RWPE2 (cell line): ENCODE measurements around the gene CPEB2.

Experiments used
- ATAC-seq: fragments of 200-7000 bp; cut with Tn5 transposase; 3 replicates; pipeline ENCODE4 v1.9.1; 2021; ENCODE audit warnings: low read depth
- DNase-seq: peaks from one replicate; pipeline ENCODE4 v3.0.0-alpha.2; 2020; ENCODE audit warnings: low spot score
- H3K27ac ChIP-seq: fragments of 450-650 bp; 2 replicates; pipeline ENCODE4 v1.5.1; 2017; ENCODE audit warnings: mild to moderate bottlenecking; ENCODE audit not compliant: poor library complexity, severe bottlenecking
- H3K27me3 ChIP-seq: fragments of 250-450 bp; sonication (Bioruptor Pico); 2 replicates; pipeline ENCODE4 v1.5.1; 2021; ENCODE audit warnings: mild to moderate bottlenecking, moderate library complexity; ENCODE audit not compliant: insufficient read depth, poor library complexity, severe bottlenecking
- H3K36me3 ChIP-seq: fragments of 250-450 bp; sonication (Bioruptor Pico); 2 replicates; pipeline ENCODE4 v1.5.1; 2020; ENCODE audit warnings: low read depth, mild to moderate bottlenecking, moderate library complexity
- H3K4me1 ChIP-seq: fragments of 250-450 bp; sonication (Bioruptor Pico); 2 replicates; pipeline ENCODE4 v1.5.1; 2021; ENCODE audit warnings: mild to moderate bottlenecking, moderate library complexity; ENCODE audit not compliant: insufficient read depth, poor library complexity, severe bottlenecking
- H3K4me3 ChIP-seq: fragments of 250-450 bp; sonication (Bioruptor Pico); 2 replicates; pipeline ENCODE4 v1.5.1; 2021; ENCODE audit warnings: mild to moderate bottlenecking, moderate library complexity; ENCODE audit not compliant: severe bottlenecking
- H3K9me3 ChIP-seq: fragments of 250-450 bp; sonication (Bioruptor Pico); 2 replicates; pipeline ENCODE4 v1.5.1; 2021; ENCODE audit warnings: mild to moderate bottlenecking, moderate library complexity; ENCODE audit not compliant: severe bottlenecking
- TF ChIP-seq, protein P1 (sequence below): fragments of 450-650 bp; IDR thresholded peaks from one replicate; pipeline ENCODE4 v1.5.1; 2017; ENCODE audit warnings: mild to moderate bottlenecking, moderate library complexity; ENCODE audit not compliant: poor library complexity, severe bottlenecking

Gene CPEB2

DNA sequence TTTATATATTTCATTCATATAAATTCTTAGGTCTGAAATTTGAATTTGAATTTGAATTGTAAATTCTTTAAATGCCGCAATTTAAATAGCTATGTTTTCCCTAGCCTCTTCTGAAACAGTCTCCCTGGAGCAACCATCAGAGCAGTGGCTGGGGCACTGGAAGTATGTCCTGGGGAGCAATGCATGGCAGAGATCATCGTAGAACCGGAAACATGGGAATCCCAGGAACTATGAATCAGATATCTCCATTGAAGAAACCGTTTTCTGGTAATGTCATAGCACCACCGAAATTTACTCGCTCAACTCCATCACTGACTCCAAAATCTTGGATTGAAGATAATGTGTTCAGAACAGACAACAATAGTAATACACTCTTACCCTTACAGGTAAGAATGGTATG lies 4.9 kb downstream of the CPEB2 start:
- Histone ChIP-seq H3K27me3 (no peaks in the 10 kb centered on the region), H3K9me3 (no peaks in the 10 kb centered on the region), H3K4me1 (peaks cover 8% of the 10 kb centered on the region), H3K27ac (no peak overlapping the region), H3K36me3 (peaks cover 46% of the 10 kb centered on the region), H3K4me3 (no peak overlapping the region)
- DNase-seq (no peak), ATAC-seq (no peak)
- TF ChIP-seq, protein P1, sequence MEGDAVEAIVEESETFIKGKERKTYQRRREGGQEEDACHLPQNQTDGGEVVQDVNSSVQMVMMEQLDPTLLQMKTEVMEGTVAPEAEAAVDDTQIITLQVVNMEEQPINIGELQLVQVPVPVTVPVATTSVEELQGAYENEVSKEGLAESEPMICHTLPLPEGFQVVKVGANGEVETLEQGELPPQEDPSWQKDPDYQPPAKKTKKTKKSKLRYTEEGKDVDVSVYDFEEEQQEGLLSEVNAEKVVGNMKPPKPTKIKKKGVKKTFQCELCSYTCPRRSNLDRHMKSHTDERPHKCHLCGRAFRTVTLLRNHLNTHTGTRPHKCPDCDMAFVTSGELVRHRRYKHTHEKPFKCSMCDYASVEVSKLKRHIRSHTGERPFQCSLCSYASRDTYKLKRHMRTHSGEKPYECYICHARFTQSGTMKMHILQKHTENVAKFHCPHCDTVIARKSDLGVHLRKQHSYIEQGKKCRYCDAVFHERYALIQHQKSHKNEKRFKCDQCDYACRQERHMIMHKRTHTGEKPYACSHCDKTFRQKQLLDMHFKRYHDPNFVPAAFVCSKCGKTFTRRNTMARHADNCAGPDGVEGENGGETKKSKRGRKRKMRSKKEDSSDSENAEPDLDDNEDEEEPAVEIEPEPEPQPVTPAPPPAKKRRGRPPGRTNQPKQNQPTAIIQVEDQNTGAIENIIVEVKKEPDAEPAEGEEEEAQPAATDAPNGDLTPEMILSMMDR, result no peak

DNA sequence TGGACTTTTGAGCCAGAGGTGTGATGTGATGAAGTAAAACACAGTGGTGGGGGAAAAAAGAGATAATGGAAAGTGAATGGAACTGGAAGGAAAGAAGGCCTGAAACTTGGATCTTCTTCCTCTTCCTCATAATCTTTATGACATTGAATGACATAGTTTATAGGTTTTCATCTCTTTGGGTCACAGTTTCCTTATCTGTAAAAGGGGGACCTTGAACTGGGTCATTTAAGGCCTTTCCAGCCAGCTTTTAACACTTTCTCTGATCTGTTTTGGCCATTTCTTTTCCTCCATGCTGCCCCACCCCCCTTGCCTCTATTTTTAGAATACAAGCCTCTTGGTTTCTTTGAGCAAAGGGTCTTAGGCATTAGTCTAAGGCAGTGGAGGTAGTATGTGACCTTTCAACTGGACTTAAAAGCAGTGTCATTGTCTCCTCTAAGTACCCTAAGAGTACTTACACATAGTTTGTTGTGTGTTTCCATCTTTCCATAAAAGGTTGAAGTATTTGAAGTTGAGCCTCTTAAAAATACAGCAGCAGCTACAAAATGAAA lies 7.8 kb downstream of the CPEB2 start:
- H3K27ac ChIP-seq, result no peak overlapping the region
- H3K27me3 ChIP-seq, result no peaks in the 10 kb centered on the region
- ATAC-seq, result no peak
- TF ChIP-seq, protein P1, result no peak
- no peak overlapping the region for H3K4me3 ChIP-seq
- H3K36me3 ChIP-seq, result peaks cover 63% of the 10 kb centered on the region
- peaks cover 8% of the 10 kb centered on the region for H3K4me1 ChIP-seq
- no peaks in the 10 kb centered on the region for H3K9me3 ChIP-seq
- no peak for DNase-seq

DNA sequence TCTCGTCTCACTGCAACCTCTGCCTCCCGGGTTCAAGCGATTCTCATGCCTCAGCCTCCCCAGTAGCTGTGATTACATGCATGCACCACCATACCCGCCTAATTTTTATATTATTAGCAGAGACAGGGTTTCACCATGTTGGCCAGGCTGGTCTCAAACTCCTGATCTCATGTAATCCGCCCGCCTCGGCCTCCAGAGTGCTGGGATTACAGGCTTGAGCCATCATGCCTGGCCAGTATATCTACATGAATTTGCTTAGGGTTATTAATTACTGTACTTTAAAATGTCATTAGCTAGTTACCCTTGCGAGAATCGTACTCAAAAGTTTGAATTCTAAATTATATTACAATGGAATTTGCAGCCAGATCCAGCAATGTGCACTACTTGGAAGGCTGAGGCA lies 8.9 kb downstream of the CPEB2 start:
- DNase-seq, result no peak
- H3K27me3 ChIP-seq, result no peaks in the 10 kb centered on the region
- H3K4me3 ChIP-seq, result no peak overlapping the region
- peaks cover 2% of the 10 kb centered on the region for H3K4me1 ChIP-seq
- TF ChIP-seq, protein P1, result no peak
- H3K9me3 ChIP-seq, result no peaks in the 10 kb centered on the region
- no peak overlapping the region for H3K27ac ChIP-seq
- ATAC-seq, result no peak
- H3K36me3 ChIP-seq, result peaks cover 73% of the 10 kb centered on the region

DNA sequence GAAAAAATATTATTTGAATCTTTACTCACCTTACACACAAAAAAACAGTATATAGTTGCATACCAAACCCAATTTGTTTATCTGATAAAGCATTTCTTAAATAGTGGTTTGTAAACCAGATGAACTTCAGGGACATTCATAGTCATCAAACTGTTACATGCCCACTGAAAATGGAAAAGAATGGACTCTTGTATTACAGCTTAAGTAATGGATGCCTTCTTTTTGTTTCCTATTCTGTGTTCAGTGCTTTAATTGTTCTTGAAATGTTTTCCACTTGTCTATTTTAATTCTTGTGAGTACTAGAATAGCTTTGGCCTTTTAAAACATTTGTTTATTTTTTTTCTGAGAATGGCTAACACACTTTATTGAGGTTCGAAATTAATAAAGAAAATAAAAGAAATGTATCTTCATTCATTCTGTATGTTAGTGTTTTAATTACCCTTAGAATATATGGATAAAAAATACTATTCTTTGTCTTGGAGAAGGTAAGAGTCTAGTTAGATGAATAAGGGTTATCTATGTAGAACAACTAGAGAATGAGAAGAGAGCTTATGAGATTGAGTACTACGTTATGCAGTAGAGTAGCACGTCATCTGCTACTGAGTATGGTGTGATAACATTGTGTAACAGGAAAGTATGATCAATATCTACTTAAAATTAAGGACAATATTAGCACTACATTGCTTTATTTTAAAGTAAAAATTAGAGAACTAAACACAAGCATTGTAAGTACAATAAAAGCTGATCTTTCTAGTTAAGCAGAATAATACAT lies 9.9 kb downstream of the CPEB2 start:
- Histone ChIP-seq H3K27ac (no peak overlapping the region), H3K27me3 (no peaks in the 10 kb centered on the region), H3K36me3 (peaks cover 74% of the 10 kb centered on the region)

DNA sequence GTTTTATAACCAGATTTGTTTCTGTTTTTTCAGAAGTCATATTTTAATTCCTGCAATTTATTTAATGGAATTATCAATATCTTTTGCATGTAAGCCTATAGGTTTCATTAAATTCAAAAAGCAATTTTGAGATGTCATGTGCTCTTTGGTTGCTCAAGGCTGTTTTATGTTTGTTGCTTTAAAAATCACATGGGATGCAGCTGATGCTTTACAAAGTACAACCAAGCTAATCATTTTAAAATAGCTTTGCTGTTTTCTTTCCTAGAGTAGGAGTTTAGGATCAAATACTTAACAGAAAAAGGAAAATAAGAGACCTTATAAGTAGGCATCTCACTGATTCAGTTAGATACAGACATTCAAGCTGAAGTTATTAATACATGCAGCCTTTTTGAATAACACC lies 11.3 kb downstream of the CPEB2 start:
- Histone ChIP-seq H3K4me1 (no peaks in the 10 kb centered on the region), H3K36me3 (peaks cover 72% of the 10 kb centered on the region), H3K27ac (no peak overlapping the region), H3K27me3 (no peaks in the 10 kb centered on the region), H3K4me3 (no peak overlapping the region), H3K9me3 (no peaks in the 10 kb centered on the region)
- ATAC-seq, result no peak
- DNase-seq, result no peak
- TF ChIP-seq, protein P1, result no peak

More for the DNA sequence above, 9.9 kb downstream of the CPEB2 start:
- no peak overlapping the region for H3K4me3 ChIP-seq
- H3K9me3 ChIP-seq, result no peaks in the 10 kb centered on the region
- TF ChIP-seq, protein P1, result no peak
- DNase-seq (no peak), ATAC-seq (no peak)
- no peaks in the 10 kb centered on the region for H3K4me1 ChIP-seq
